ENCODE measurements around the gene GNLY. TPM values are rescaled to one million over a fixed set of nuclear protein-coding genes. Genes with fewer than 3 reads are reported as not detected.

The GNLY gene
- total RNA-seq, 1 donor from 2014 or later = 1.9 TPM

GRCh38 chr2:85728883-85729824, 35.0 kb downstream of the GNLY start:
- DNase-seq (ENCODE audit: low spot score) = peak; percentile 91

GRCh38 chr2:85729825-85730510, 35.8 kb downstream of the GNLY start:
- no peak for DNase-seq (ENCODE audit: low spot score)

- no peak for DNase-seq (ENCODE audit: low spot score)
Observed at GRCh38 chr2:85730686-85731230, 36.6 kb downstream of the GNLY start.

GRCh38 chr2:85731606-85732005, 37.4 kb downstream of the GNLY start:
- DNase-seq (ENCODE audit: low spot score) = no peak

- DNase-seq (ENCODE audit: low spot score) = no peak
Observed at GRCh38 chr2:85732467-85733120, 38.4 kb downstream of the GNLY start.

GRCh38 chr2:85733121-85733960, 39.2 kb downstream of the GNLY start:
- DNase-seq (ENCODE audit: low spot score) = no peak

- DNase-seq (ENCODE audit: low spot score) = no peak
Observed at GRCh38 chr2:85734015-85734414, 39.9 kb downstream of the GNLY start.

GRCh38 chr2:85734942-85735608, 40.9 kb downstream of the GNLY start:
- DNase-seq (ENCODE audit: low spot score) = no peak

- DNase-seq (ENCODE audit: low spot score) = no peak
Observed at GRCh38 chr2:85735691-85736090, 41.5 kb downstream of the GNLY start.

- no peak for DNase-seq (ENCODE audit: low spot score)
Observed at GRCh38 chr2:85736456-85737355, 42.5 kb downstream of the GNLY start.

- peak; percentile 88 for DNase-seq (ENCODE audit: low spot score)
Observed at GRCh38 chr2:85737481-85737880, 43.3 kb downstream of the GNLY start.

GRCh38 chr2:85737961-85738360, 43.8 kb downstream of the GNLY start:
- DNase-seq (ENCODE audit: low spot score) = no peak

- DNase-seq (ENCODE audit: low spot score) = no peak
Observed at GRCh38 chr2:85740193-85740592, 46.0 kb downstream of the GNLY start.

- no peak for DNase-seq (ENCODE audit: low spot score)
Observed at GRCh38 chr2:85741211-85741832, 47.2 kb downstream of the GNLY start.

GRCh38 chr2:85741833-85742455, 47.8 kb downstream of the GNLY start:
- DNase-seq (ENCODE audit: low spot score) = peak; percentile 84

GRCh38 chr2:85743304-85743978, 49.3 kb downstream of the GNLY start:
- DNase-seq (ENCODE audit: low spot score) = peak; percentile 67

GRCh38 chr2:85744055-85744454, 49.9 kb downstream of the GNLY start:
- no peak for DNase-seq (ENCODE audit: low spot score)

Data from ureter (tissue), 1 donor.